Panc1 (cell line): Measurements from ENCODE around the gene IL10RB. TPM values are rescaled to one million over a fixed set of nuclear protein-coding genes. Genes with fewer than 3 reads are reported as not detected.

Experiments used
- ATAC-seq: fragments of 200-7000 bp; cut with Tn5 transposase; 2 replicates; pipeline ENCODE4 v1.9.1; 2020; ENCODE audit warnings: mild to moderate bottlenecking, moderate library complexity
- BruUV-seq: library from RNA; stranded (reverse); fragments of 400-500 nt; replicated peaks from 2 replicates; lab custom pipeline; 2021; lab: Mats Ljungman, UMichigan
- CTCF ChIA-PET: fragments of 300-600 bp; sonication (Branson Sonifier 250); formaldehyde crosslinking; loops from one replicate; lab custom pipeline; 2022; ENCODE audit warnings: antibody characterized with exemption; lab: Charles Lee
- POLR2A ChIA-PET: fragments of 300-600 bp; sonication (Branson Sonifier 250); formaldehyde crosslinking; loops from one replicate; lab custom pipeline; 2022; ENCODE audit warnings: antibody characterized with exemption; lab: Charles Lee
- DNase-seq: peaks from one replicate; pipeline ENCODE4 v3.0.0-alpha.2; 2010; ENCODE audit warnings: low read depth, low spot score
- H3K27ac ChIP-seq: 2 replicates; pipeline ENCODE4 v1.5.1; 2011; ENCODE audit warnings: mild to moderate bottlenecking, low read length, inconsistent platforms
- H3K27me3 ChIP-seq: fragments of 200-500 bp; sonication (Bioruptor generic); 2 replicates; pipeline ENCODE4 v1.6.0; 2014; ENCODE audit warnings: low read length, inconsistent platforms; ENCODE audit not compliant: control insufficient read depth, insufficient read depth
- H3K36me3 ChIP-seq: fragments of 200-500 bp; sonication (Bioruptor generic); 2 replicates; pipeline ENCODE4 v1.5.1; 2014; ENCODE audit warnings: inconsistent platforms, mild to moderate bottlenecking, low read length, moderate library complexity; ENCODE audit not compliant: control insufficient read depth, insufficient read depth
- H3K4me1 ChIP-seq: 2 replicates; pipeline ENCODE4 v1.5.1; 2011; ENCODE audit warnings: inconsistent platforms, mild to moderate bottlenecking, low read length, moderate library complexity; ENCODE audit not compliant: control insufficient read depth, insufficient read depth
- H3K4me3 ChIP-seq, 2 experiments: 2 replicates each; pipeline ENCODE4 v1.5.1; 2011 to 2012; ENCODE audit warnings: low read depth in 2 of 2, low read length in 2 of 2, mild to moderate bottlenecking in 2 of 2, inconsistent platforms in 1 of 2, moderate library complexity in 1 of 2
- H3K9me3 ChIP-seq: fragments of 200-500 bp; sonication (Bioruptor generic); 2 replicates; pipeline ENCODE4 v1.5.1; 2014; ENCODE audit warnings: low read depth, mild to moderate bottlenecking, inconsistent platforms, low read length, moderate library complexity; ENCODE audit not compliant: control insufficient read depth, insufficient read depth
- CTCF ChIP-seq: fragments of 450-650 bp; IDR thresholded peaks from 2 replicates; pipeline ENCODE4 v1.5.1; 2017; ENCODE audit warnings: mild to moderate bottlenecking
- POLR2AphosphoS5 ChIP-seq: IDR thresholded peaks from 2 replicates; pipeline ENCODE4 v1.6.1; 2012; ENCODE audit warnings: mild to moderate bottlenecking, low read depth, low read length, moderate library complexity
- REST ChIP-seq, 2 experiments: IDR thresholded peaks; 2 replicates each; pipeline ENCODE4 v1.6.1; 2011 to 2012; ENCODE audit warnings: low read depth in 2 of 2, control low read depth in 1 of 2, low read length in 1 of 2, mild to moderate bottlenecking in 1 of 2, moderate library complexity in 1 of 2; ENCODE audit not compliant: insufficient read depth in 1 of 2
- SIN3A ChIP-seq: IDR thresholded peaks from 2 replicates; pipeline ENCODE4 v1.6.1; 2012; ENCODE audit warnings: low read depth, mild to moderate bottlenecking, low read length, moderate library complexity, borderline replicate concordance; ENCODE audit not compliant: insufficient read depth
- TCF7L2 ChIP-seq: IDR thresholded peaks from 2 replicates; pipeline ENCODE4 v1.6.1; 2011; ENCODE audit warnings: mild to moderate bottlenecking, low read depth, low read length, inconsistent platforms
- in situ Hi-C: cut with HindIII; loops from 2 replicates; pipeline ENCODE4 v1.10.0; 2016; ENCODE audit warnings: low sequenced_read_pairs, low pct_unique_long_range_greater_than_20kb
- intact Hi-C: fragments of 100-400 bp; cut with micrococcal nuclease; formaldehyde crosslinking; loops from one replicate; pipeline ENCODE4 v1.10.0; 2022; ENCODE audit not compliant: unreplicated experiment
- total RNA-seq: library from RNA; stranded (reverse); gene quantifications from one replicate; pipeline ENCODE4 v1.2.1, GENCODE V29; 2021; ENCODE audit not compliant: unreplicated experiment

Gene IL10RB
- total RNA-seq, 1 experiment from 2014 or later = 17.7 TPM

- Histone ChIP-seq H3K27me3 (no peaks in the 10 kb centered on the region), H3K36me3 (peaks cover 2% of the 10 kb centered on the region; the same call in 1 of the 2 replicates), H3K9me3 (peaks cover 3% of the 10 kb centered on the region; the same call in 1 of the 2 replicates), H3K27ac (no peak overlapping the region), H3K4me1 (peaks cover 8% of the 10 kb centered on the region; the same call in 1 of the 2 replicates), H3K4me3 (no peak overlapping the region)
- no TSS peak for BruUV-seq
- ATAC-seq (no peak), DNase-seq (no peak)
- in situ Hi-C loops (no loop called here), intact Hi-C loops (no loop called here)
- ChIA-PET POLR2A (no interaction called here), CTCF (no interaction called here)
- TF ChIP-seq SIN3A = no peak
Measured at GRCh38 chr21:33327326-33327725, 61.2 kb downstream of the IL10RB start.

- POLR2A ChIA-PET = no interaction called here
- DNase-seq = no peak
- intact Hi-C loops = no loop called here
Measured at GRCh38 chr21:33327792-33328433, 61.7 kb downstream of the IL10RB start.

More at GRCh38 chr21:33327792-33328433, 61.7 kb downstream of the IL10RB start:
- TF ChIP-seq REST (IDR thresholded peaks at IDR 0.05; ENCODE audit: insufficient read depth in 1 of 2, low read depth in 2 of 2, low read length in 1 of 2) (no peak), TCF7L2 (no peak), SIN3A (no peak), POLR2AphosphoS5 (no peak), CTCF (no peak)
- peaks cover 8% of the 10 kb centered on the region; the same call in 1 of the 2 replicates for H3K4me1 ChIP-seq
- peaks cover 2% of the 10 kb centered on the region; the same call in 1 of the 2 replicates for H3K36me3 ChIP-seq
- in situ Hi-C loops = no loop called here
- H3K4me3 ChIP-seq = no peak overlapping the region
- H3K27ac ChIP-seq = no peak overlapping the region
- peaks cover 8% of the 10 kb centered on the region; the same call in 1 of the 2 replicates for H3K9me3 ChIP-seq
- CTCF ChIA-PET = no interaction called here
- no TSS peak for BruUV-seq
- no peaks in the 10 kb centered on the region for H3K27me3 ChIP-seq
- no peak for ATAC-seq
